ENCODE measurements around the gene IPO5.
"Not testable (repeated sequence)": the region's sequence is repeated elsewhere in the genome, so short reads cannot be mapped to it uniquely, and the experiment has no call there.

Gene IPO5

DNA sequence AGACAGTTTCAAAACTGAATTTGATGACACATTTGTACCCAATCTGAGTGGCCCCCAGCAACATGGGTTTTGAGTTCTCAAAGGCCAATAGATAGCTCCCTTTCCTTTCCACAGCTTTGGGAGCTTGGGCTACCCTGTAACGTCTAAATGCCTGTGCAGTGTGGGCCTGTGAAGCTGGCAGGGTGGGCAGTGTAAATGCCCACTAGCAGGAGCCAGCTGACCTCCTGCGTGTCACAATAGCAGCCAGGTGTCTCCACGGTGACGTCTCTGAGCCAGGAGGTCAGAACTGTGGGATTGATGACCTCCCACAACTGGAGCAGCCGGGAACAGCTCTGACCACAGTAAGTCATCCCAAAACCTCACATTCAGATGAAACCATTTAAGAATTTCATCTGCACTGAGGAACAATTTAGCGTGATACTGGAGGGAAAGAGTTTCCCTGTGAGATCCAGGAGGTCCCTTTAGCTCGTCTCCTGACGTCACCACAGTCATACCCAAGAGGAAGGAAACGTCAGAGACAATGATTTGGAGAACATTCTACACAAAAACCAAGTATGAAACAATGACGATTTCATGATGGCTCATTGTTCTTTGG is at the start of gene IPO5:
TSS of gene IPO5 (plus strand) at position 300 of the 595 bp plus-strand sequence. CDS start 23,022 bp downstream, outside the sequence.
- DNase-seq: no peak

DNA sequence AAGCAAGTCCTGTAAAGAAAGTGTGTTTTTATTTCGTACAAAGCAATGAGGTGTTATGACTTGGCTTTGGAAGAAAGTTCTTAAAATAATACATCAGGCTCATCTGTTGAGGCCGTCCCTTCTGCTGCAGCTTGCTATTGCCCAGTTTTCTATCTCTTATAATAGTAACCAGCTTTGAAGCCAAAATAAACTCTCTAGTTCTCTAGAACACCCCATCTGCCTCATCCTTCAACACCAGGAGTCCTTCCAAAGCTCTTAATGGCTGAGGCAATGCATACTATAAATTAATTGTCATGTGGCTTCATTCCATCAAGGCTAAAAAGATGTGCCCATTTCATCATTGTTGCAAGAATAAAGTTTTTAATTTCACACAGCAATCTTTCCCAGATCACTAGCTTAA is 49.4 kb upstream of the IPO5 start:
- DNase-seq: no peak

DNA sequence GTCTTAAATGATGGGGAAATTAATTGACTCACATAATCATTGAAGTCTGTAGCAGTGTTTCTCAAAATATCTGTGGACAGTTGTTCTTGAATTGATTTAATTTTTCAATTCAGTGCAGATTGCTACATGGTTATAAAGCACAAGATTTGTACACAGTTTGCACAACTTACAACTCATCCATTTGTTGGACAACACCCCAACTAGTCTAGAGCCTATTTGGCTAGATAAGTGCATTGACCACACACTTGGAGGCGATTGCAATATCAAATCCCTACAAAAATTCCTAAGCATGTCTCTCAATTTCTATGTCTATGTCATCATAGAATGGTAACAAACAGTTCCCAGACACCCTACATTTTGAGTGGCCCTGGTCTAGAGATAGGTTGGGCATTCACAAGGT is 48.0 kb upstream of the IPO5 start:
- no peak for DNase-seq

DNA sequence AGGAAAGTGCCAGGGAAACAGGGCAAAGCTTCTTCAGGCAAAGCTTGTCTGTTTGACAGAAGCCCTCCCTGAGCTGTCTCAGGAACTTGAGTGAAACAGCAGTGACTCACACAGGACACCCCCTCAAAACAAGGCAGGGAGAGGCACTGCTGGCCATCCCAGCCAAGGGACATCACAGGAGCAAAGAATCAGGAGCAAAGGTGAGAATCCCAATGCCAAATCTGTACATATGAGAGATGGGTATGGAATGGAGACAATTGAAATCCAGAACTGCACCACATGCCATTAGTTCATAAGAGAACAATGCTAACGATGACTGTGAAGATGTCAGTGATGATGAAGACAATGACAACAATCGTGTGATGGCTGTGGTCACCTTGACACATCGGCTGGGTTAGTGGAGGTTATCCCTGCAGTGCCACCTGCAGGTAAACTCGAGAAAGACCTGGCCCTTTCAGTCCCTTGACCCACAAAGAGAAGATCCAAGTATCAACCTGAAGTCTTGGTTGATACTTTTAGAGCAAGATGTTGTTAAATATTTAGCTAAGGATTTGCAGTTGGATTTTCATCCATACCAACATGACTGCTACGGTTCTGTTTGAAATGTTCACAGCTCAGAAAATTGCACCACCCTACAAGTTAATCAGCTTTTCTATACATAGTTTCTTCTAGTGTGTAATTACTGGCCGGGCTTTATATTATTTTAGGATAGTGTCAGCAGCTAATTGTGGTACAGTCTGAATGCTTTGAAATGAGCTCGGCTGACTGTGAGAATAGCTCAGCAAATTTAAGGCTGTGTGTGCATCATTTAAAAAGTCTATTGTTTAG is 42.0 kb upstream of the IPO5 start:
- DNase-seq: no peak

DNA sequence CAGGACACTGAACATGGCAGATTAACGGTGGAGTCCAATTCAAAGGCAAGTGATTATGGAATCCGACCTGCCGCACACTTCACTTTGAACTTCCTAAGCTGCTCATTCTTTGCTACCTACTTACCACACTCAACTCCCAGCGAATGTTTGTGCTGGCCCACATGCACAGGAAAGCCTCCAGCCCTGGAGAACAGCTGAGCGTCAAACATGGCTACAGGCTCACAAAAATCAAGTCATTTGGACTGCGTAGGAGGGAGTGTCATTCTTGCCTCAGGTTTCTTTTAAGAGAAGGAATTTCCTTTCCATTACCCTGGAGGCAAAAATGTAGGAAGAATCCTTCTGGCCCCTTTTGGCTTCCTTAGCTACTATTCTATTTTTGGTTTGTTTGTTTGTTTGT is 41.3 kb upstream of the IPO5 start:
- no peak for DNase-seq

DNA sequence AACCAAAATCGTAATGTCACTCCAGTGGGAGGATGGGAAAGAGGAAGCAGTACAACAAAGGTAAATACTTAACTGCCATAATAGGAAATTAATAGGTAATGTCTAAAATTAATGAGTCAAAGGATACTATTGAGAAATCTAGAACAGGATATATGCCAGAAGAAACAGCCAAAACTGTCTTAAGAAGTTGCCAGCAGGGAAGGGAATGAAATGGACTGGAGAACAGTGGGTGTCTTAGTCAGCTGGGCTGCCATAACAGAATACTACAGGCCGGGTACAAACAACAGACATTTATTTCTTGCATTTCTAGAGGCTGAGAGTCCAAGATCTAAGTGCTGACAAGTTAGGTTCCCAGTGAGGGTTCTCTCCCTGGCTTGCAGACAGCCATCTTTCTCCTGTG is 40.3 kb upstream of the IPO5 start:
- no peak for DNase-seq

DNA sequence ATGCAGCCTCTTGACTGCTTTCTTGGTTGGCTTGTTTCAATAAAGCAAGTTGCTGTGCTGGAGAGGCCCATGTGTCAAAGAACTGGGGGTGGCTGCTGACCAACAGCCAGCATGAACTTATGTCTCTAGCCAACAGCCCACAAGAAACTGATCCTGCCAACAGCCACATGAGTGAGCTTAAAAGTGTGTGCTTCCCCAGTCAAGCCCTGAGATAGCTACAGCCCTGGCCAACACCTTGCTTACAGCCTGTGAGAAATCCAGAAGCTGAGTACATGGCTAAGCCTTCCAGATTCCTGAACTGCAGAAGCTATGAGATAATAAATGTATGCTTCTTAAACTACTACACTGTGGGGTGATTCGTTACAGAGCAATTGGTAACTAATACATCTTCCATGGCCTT is 38.9 kb upstream of the IPO5 start:
- DNase-seq: no peak

DNA sequence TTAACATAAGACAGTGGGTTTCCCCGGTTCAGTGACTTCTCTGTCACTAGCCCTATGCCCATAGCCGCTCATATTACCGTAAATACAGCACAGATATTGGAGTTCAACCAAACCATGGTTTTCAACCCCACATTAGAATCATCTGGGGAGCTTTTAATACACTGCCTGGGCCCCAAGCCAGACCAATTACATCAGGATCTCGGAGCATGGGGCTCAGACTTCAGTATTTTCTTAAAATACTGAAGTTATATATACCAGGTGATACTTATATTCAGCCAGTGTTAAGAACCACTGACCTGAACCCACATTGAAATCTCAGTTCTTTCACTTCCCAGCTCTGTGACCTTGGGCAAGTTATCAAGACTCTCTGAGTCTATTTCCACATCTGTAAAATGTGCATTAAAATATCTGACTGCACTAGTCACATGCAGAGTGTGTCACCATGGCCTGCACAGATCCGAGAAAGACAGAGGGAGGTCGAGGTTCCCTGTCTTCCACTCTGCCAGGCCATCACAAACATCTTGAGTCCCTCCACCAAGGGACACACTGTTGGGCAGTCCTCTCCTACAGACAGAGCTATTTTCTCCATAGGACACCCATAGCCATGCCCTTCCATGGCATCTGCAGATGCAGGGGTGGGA is 32.2 kb upstream of the IPO5 start:
- DNase-seq: no peak

DNA sequence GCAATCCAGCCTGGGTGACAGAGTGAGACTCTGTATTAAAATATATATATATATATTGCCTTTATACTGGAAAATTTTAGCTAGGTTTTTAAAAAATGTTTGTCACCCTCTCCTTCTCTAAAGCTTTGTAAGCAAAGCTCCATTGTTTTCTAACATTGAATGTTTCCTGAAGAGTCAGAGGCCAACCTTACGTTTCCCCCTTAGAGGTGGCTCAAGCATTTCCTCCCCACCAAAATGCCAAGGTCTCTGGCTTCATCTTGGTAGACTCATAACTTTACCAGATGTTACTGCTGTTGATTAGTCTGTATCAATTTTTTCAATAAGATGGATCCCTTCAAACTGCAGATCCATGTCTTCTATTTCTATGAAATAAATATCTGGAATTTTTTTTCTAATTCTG is 25.2 kb upstream of the IPO5 start:
- no peak for DNase-seq

DNA sequence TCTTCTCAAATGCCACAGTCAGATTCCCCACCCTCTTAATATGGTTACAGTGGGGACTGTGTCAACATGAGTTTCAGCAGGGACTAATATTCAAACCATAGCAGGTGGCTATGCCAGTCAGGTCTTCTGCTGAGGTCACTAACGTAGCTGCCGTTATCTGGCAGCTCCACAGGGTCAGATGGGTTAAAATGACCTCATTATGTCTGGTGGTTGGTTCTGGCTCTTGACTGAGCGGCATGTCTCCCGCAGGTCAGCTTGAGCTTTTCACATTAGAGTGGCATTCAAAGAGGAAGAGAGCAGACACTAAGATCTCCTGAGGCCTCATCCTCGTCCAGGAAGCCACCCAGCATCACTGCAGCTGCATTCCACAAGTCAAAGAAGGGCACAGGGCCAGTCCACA is 21.4 kb upstream of the IPO5 start:
- DNase-seq: no peak

DNA sequence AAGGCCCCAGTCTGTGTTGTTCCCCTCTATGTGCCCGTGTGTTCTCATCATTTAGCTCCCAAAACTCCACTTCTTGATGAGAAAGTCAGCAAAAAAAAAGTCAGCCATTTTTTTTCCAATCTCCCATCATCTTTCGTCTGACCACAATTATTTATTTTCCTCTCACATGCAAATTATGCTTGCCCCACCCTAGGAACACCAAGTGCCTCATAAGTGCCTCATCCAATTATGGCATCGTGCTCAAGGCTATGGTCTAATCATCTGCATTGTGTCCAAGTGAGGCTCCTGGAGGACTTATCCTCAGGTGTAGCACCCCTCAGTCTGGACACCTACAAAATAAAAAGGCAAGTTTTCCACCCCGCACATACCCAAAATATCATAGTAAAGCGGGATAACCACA is 20.8 kb upstream of the IPO5 start:
- DNase-seq: no peak

DNA sequence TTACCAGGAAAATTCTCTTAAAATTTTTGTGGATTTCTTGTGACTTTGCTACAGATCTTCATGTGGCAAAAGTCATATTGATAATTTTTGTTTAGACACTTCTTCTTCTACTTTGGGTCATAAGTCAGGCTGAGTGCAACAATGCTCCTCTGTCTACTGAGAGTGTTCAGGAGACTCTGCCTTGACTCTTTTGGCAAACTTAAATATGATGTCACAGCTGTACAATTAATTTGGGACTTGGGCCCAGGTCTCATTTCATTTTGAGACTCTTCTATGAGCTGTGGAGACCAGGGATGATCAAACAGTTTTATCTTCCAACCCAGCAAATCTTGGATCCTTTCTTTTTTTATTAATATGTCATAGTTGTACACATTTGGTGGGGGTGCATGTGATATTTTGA is 19.7 kb upstream of the IPO5 start:
- DNase-seq: no peak

DNA sequence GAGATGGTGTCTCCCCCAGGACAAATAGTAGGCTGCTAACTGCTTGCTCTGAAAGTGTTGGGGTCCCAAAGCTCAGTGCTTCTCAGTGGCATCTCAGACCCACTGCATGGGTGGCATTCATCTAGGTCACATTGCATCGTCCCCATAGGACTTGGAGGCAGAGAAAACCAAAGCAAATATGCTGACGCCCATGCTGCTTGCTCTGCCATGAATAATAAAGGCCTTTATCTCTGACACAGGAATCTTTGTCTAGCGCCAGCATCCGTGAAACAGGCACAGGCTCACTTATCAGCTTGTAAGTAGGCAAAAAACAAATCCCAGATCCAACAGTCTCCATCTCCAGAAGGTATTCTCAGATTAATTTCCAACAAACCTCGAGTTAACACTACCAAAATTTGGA is 18.9 kb upstream of the IPO5 start:
- no peak for DNase-seq

DNA sequence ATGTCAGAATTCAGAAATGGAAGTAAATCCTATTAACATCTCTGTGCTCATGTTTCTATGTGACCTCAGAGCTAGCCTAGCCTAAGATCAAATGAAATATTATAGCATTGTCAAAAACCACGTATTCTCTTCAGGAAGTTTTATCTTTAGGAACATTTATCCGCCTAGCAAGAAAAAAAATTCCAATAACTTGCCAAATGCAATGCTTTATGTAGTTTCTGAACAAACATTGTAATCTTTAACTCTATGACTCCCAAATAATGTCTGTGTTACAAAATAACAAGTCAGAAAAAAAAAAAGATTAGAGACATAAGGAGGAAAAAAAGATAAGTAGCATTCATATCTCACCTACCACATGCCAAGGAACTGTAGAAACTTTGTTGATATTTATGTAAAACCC is 18.4 kb upstream of the IPO5 start:
- DNase-seq: no peak

DNA sequence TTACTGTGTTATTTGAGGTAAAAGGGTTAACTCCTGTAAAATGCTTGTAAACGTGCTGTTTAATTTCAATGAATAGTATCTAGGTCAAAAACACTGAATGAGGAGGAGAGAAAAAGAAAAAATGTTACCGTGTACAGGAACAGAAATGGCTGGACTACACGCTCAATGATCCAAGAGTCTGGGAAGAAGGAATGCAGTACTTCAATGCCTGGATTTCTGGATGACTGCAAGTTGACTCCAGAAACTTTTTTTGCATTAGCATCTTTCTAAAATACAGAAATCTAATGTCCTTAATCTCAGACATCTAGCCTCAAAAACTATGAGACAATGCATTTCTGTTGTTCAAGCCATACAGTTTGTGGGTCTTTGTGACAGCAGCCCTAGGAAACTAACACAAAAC is 17.4 kb upstream of the IPO5 start:
- DNase-seq: no peak

DNA sequence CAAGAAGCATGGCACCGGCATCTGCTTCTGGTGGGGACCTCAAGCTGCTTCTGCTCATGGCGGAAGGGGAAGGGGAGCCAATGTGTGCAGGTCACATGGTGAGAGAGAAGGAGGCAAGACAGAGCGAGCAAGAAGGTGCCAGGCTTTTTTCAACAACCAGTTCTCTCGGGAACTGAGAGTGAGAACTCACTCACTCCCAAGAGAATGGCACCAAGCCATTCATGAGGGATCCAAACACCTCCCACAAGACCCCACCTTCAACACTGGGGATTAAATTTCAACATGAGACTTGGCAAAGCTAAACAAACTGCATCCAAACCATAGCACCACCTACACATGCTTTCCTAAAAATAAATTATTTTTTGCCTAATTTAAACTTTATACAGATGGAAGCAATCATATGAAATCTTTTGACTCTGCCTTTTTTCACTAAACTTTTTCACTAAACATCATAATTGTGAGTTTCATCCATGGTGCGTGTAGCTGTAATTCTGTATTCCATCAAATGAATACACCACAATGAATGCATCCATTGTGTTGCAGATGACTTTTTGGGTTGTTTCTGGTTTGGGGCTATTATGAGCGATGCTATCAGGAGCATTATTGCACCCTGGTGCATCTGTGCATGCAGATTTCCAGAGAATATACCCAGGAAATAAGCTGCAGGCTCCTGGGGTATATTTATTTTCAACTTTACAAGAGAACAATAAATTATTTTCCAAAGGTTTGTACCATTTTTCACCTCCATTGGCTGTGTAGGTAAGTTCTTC is 14.6 kb upstream of the IPO5 start:
- DNase-seq: no peak

DNA sequence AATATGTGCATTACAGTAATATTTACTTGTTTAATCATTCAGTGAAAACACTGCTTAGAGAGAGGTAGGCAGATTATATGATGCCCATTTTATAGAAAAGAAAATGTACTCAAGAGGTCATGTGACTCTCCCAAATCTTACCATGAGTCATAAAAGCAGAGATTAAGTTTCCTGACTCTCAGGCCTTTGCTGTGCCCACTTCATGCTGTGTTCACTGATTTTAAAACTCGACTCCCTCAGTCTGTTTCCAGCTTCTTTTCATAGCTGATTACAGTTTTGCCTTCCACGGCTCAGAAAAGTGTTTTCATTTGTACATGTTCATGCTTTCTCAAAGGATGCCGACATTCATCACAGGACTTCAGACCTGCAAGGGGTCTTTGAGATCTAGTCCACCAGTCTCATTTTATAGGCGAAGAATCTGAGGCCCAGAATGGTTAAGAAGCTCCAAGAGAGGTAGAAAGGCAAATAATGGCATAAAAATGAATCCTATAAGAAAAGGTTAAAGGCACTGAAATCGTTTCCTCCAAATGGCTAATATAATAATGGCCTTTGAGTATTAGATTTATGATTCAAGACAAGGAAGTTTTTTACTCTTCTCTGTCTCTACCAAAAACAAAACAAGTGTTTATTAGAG is 9.0 kb upstream of the IPO5 start:
- no peak for DNase-seq

DNA sequence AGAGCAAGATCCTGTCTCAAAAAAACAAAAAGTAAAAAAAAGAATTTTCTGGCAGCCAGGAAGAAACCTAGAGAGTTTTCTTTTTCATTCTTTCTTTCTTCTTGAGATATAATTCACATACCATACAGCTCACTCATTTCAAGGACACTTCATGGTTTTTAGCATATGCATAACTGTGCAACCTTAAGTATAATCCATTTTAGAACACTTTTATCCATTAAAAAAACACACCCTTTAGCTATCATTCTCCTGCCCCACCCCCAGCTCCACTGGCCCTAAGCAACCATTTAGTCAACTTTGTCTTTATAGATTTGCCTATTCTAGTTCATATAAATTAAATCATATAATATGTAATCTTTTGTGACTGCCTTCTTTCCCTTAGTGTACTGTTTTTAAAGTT is 8.1 kb upstream of the IPO5 start:
- no peak for DNase-seq

DNA sequence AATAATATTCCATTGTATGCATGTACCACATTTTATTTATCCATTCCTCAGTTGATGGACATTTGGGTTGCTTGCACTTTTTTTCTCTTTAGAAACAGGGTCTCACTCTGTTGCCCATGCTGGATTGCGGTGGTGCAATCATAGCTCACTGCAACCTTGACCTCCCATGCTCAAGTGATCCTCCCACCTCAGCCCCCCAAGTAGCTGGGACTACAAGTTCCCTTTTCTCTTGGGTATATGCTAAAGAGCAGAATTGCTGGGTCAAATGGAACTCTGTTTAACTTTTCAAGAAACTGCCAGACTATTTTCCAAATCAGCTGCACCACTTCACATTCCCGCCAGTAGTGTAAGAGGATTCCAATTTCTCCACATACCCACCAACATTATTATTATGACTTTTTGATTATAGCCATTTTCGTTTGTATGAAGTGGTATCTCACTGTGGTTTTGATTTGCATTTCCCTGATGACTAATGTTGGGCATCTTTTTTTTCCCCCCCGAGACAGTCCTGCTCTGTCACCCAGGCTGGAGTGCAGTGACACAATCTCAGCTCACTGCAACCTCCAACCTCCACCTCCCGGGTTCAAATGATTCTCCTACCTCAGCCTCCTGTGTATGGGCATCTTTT is 7.6 kb upstream of the IPO5 start:
- no peak for DNase-seq

DNA sequence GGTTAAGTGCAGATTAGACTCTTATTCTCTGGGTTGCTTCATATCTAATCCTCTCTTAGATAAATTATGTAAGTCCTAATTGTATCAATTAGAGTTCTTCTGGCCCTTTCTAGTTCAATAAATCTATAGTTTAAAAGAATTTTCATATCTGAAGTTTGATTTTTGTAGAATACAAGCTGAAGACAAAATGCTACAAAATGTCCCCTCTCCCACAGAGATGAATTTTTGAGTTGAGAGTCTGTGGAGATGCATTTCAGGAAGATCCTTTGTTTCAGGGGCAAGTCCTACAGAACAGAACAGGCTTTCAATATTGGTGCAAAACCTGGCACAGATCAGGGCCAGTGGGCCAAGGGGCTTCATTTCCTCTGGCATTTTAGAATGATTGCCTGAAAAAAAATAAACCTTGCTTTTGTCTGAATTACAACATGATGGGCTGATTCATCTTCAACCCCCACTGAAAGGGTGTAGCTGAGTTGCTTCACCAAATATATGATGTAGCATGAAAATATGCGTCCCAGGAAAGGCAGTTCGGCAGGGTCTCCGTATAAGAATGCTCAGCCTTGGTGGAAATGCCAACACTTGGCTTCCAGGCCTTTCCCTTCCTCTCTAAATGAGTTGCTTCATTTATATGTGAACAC is 6.4 kb upstream of the IPO5 start:
- DNase-seq: no peak

DNA sequence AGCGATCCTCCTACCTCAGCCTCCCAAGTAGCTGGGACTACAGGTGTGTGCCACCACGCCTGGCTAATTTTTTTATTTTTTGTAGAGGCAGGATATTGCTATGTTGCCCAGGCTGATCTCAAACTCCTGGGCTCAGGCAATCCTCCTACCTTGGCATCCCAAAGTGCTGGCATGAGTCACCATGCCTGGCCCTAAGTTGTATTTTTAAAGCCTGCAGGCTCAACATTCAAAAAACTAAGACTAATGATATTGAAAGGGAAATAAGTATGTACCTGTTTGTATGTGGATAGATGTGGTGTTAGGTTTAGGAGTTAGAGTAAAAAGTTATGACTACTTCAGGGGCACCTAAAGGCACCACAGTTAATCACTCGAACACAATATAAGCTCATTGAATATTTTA is 5.4 kb upstream of the IPO5 start:
- no peak for DNase-seq

DNA sequence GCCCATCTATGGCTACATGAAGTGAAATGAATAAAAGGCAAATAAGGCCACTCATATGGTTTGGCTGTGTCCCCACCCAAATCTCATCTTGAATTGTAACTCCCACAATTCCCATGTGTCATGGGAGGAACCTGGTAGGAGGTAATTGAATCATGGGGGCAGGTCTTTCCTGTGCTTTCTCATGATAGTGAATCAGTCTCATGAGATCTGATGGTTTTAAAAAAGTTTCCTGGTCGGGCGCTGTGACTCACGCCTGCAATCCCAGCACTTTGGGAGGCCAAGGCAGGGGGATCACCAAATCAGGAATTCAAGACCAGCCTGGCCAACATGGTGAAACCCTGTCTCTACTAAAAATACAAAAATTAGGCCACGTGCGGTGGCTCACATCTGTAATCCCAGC is 4.2 kb upstream of the IPO5 start:
- not testable (repeated sequence) for DNase-seq

Data from NCI-H187 treated with DMSO at 0.1 percent for 48 hours (cell line).